Tibial nerve (tissue), 4 donors: ENCODE results near the gene KDR.

ENCODE experiments used
- EP300 ChIP-seq, 2 donors: sonication (generic); formaldehyde crosslinking; IDR thresholded peaks; one replicate each; pipeline ENCODE4 v1.6.1; 2017; ENCODE audit warnings: antibody characterized with exemption in 2 of 2, mild to moderate bottlenecking in 1 of 2
- POLR2A ChIP-seq, 2 donors: fragments of 450-650 bp; IDR thresholded peaks; one replicate each; pipeline ENCODE4 v1.6.1; 2017; ENCODE audit warnings: antibody characterized with exemption in 2 of 2, mild to moderate bottlenecking in 2 of 2, moderate library complexity in 2 of 2
- TF ChIP-seq, protein P1 (sequence below), 5 experiments: fragments of 200-600 bp in 3 of 5; fragments of 450-650 bp in 2 of 5; sonication (generic) in 3 of 5; IDR thresholded peaks; one replicate each; pipeline ENCODE4 v1.5.1; 2016 to 2019; ENCODE audit warnings: antibody characterized with exemption in 5 of 5, mild to moderate bottlenecking in 3 of 5, moderate library complexity in 2 of 5

DNA sequence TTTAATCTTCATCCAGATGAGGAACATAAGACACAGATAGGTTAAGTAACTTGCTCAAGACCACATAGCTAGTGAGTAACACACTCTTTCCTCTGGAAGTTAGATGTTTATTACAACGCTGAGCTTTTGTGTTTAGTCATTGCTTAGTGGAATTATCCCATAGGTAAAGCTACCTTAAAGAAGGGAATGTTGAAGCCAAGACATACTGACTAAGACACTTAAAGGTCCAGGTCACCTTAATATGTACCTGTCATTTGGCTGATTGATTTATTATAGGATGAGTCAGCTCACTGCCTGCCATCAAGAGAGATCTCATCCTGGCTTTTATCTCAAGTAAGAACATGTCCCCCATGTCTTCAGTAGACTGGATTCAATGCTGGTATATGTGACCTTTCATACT is 53.4 kb downstream of the KDR start:
- TF ChIP-seq, protein P1, sequence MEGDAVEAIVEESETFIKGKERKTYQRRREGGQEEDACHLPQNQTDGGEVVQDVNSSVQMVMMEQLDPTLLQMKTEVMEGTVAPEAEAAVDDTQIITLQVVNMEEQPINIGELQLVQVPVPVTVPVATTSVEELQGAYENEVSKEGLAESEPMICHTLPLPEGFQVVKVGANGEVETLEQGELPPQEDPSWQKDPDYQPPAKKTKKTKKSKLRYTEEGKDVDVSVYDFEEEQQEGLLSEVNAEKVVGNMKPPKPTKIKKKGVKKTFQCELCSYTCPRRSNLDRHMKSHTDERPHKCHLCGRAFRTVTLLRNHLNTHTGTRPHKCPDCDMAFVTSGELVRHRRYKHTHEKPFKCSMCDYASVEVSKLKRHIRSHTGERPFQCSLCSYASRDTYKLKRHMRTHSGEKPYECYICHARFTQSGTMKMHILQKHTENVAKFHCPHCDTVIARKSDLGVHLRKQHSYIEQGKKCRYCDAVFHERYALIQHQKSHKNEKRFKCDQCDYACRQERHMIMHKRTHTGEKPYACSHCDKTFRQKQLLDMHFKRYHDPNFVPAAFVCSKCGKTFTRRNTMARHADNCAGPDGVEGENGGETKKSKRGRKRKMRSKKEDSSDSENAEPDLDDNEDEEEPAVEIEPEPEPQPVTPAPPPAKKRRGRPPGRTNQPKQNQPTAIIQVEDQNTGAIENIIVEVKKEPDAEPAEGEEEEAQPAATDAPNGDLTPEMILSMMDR (IDR thresholded peaks at IDR 0.05): no peak
- TF ChIP-seq POLR2A (IDR thresholded peaks at IDR 0.05) (no peak), EP300 (IDR thresholded peaks at IDR 0.05) (no peak)
